ENCODE results near the gene MID1IP1. TPM values are rescaled to one million over a fixed set of nuclear protein-coding genes. Genes with fewer than 3 reads are reported as not detected.

The MID1IP1 gene, protein sequence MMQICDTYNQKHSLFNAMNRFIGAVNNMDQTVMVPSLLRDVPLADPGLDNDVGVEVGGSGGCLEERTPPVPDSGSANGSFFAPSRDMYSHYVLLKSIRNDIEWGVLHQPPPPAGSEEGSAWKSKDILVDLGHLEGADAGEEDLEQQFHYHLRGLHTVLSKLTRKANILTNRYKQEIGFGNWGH
- total RNA-seq (2014; rRNA removed; shearing (Covaris generic)): 46.8 and 46.9 TPM in 2 replicates

DNA sequence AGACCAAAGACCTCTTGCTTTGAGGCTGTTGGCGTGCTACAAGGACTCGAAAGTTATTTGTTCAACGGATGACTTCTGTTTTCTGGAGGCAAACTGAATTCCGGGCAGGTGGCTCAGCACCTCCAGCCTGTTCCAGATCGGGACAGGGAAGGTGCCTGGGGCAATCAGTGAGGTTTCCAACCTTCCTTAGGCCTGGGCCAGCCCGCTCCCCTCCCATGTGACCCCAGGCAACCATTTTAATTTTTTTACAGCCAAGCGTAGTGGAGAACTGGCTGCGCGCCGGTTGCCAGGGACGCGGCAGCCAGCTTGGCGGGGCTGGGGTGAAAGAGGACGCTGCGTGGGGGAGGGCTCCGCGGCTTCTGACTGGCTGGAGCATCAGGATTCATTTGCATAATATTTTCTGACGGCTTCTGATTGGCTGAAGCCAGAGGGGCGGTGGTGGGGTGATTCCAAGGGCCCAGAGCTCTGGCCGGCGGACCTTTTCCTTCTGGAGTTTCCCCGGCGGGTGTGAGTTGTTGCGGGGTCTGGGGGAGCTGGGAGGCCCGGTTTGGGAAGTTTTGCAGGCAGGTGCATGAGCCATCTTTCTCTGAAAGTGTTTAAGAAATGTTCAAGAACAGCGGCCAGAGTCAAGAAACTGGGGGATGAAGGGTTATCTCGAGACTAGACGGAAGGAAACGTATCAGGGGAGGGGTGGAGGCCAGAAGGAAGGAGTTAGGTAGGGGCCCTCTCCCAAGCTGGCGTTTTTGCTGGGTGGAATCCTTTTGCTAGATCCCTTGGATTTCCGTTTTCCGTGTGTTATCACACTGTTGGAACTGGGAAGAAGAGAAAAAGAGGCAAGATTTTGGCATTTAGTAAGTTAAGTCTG is at the start of gene MID1IP1:
Gene MID1IP1 (plus strand): TSS at position 479 of the 865 bp plus-strand sequence. CDS start 3,488 bp downstream, outside the sequence.
- peak within 1 kb of the TSS; percentile 80 for H3K4me3 ChIP-seq

GRCh38 chrX:38754102-38754790 is 47.0 kb upstream of the MID1IP1 start:
- H3K4me3 ChIP-seq: no peak overlapping the region
- H3K9me3 ChIP-seq (replicated peaks): no peaks in the 10 kb centered on the region
- no peaks in the 10 kb centered on the region for H3K27me3 ChIP-seq
- H3K36me3 ChIP-seq: no peaks in the 10 kb centered on the region
- DNase-seq: peak; percentile 15 to 71
- H3K4me1 ChIP-seq: peaks cover 8% of the 10 kb centered on the region; the same call in 1 of the 2 replicates
- peak overlapping the region; percentile 74 for H3K27ac ChIP-seq

More for the DNA sequence above, at the start of gene MID1IP1:
- H3K27ac ChIP-seq: peak within 1 kb of the TSS; percentile 86
- H3K27me3 ChIP-seq: no peaks in the 10 kb centered on the region
- peak; percentile 88 to 90 for DNase-seq
- no peaks in the 10 kb centered on the region for H3K9me3 ChIP-seq (replicated peaks)
- H3K4me1 ChIP-seq: no peaks in the 10 kb centered on the region
- peaks cover 8% of the 10 kb centered on the region for H3K36me3 ChIP-seq

DNA sequence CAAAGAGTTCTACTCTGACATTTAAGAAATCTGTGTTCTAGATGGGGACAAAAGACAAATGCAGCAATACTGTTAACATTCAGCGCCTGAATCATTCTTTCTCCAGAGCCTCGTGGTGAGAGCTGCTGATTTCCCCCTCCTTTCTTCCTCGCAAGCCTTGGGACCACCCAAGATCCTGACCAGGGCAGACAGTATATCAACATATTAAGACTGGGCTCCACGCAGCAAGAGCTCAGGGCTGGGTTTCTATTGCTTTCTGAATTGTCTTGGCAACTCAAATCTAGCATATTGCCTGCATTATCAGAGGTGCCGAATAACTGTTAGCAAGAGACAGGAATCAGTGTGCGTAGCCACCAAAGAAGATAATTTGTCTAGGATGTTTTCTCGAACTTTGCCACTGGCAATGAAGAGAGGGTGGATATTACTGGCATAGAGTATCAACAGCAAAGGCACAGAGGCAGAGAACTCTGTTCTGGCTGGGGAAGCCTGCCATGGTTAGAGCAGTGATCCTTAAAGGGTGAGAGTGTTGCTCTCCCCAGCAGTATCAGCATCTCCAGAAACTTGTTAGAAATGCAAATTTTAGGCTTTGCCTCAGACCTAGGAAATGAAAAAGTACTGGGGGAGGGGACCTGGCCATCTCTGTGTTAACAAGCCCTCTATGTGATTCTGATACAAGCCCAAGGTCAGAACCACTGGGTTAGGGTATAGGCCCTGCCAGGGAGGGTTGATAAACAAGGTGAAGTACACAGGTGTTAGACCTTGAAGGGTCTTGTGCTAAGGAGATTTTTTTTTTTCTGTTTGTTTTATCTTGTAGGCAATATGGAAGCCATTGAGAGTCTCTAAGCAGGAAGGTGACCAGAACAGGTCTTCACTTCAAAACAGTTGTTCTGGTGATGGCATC is 46.2 kb upstream of the MID1IP1 start:
- no peaks in the 10 kb centered on the region for H3K36me3 ChIP-seq
- DNase-seq: peak; percentile 30 to 43
- no peaks in the 10 kb centered on the region for H3K27me3 ChIP-seq
- H3K9me3 ChIP-seq (replicated peaks): no peaks in the 10 kb centered on the region
- H3K4me1 ChIP-seq: peaks cover 8% of the 10 kb centered on the region; the same call in 1 of the 2 replicates
- no peak overlapping the region for H3K4me3 ChIP-seq
- peak overlapping the region; percentile 74 for H3K27ac ChIP-seq

GRCh38 chrX:38760883-38761282 is 40.4 kb upstream of the MID1IP1 start:
- Histone ChIP-seq H3K4me1 (no peaks in the 10 kb centered on the region), H3K27me3 (no peaks in the 10 kb centered on the region), H3K36me3 (no peaks in the 10 kb centered on the region), H3K4me3 (no peak overlapping the region), H3K9me3 (replicated peaks) (no peaks in the 10 kb centered on the region), H3K27ac (no peak overlapping the region)
- DNase-seq: no peak

DNA sequence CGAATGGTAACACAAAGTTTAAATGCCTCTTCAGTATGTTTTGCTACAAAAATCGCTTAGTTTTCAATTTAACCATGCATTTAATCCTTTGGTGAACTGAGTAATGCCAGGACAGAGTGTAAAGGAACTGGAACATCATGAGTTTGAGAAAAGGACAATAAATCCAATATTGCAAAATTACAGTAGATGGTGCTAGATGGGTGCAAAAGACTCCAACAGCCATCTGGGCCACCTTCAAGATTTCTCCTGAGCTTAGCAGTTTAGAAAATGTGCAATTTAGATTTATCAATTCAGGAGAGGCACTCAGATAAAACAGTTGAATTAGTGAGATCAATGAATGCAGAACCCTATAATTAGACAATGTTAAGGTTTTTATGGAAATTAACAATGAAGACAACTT is 33.2 kb upstream of the MID1IP1 start:
- no peaks in the 10 kb centered on the region for H3K4me1 ChIP-seq
- no peak overlapping the region for H3K4me3 ChIP-seq
- no peaks in the 10 kb centered on the region for H3K36me3 ChIP-seq
- H3K9me3 ChIP-seq (replicated peaks): no peaks in the 10 kb centered on the region
- H3K27me3 ChIP-seq: no peaks in the 10 kb centered on the region
- H3K27ac ChIP-seq: no peak overlapping the region
- peak in 1 of 2 experiments; percentile 37 for DNase-seq

GRCh38 chrX:38770152-38770551 is 31.1 kb upstream of the MID1IP1 start:
- H3K4me3 ChIP-seq: no peak overlapping the region
- DNase-seq: no peak
- H3K27me3 ChIP-seq: no peaks in the 10 kb centered on the region

DNA sequence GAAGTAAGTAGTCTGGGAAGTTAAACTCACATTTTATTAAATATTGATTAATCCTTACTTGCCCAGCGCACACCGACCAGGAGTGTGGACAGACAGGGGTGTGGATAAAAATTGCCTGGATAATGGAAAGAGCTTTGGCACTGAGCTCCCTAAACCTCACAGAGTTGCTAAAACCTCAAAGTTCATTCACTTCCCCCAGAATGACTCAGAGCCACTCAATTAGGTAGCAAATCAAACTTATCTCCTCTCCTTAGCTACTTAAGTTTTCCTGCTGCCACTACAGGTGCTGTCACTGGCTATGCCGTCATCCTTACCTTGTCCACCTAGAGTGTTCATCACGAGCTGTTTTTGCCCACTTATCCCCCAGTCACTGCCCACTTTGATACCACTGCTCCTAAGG is 27.0 kb upstream of the MID1IP1 start:
- no peaks in the 10 kb centered on the region for H3K4me1 ChIP-seq
- DNase-seq: no peak
- no peaks in the 10 kb centered on the region for H3K27me3 ChIP-seq
- no peak overlapping the region for H3K4me3 ChIP-seq
- H3K9me3 ChIP-seq (replicated peaks): no peaks in the 10 kb centered on the region
- H3K27ac ChIP-seq: no peak overlapping the region
- no peaks in the 10 kb centered on the region for H3K36me3 ChIP-seq

More at GRCh38 chrX:38770152-38770551, 31.1 kb upstream of the MID1IP1 start:
- no peaks in the 10 kb centered on the region for H3K4me1 ChIP-seq
- no peak overlapping the region for H3K27ac ChIP-seq
- no peaks in the 10 kb centered on the region for H3K36me3 ChIP-seq
- H3K9me3 ChIP-seq (replicated peaks): no peaks in the 10 kb centered on the region

GRCh38 chrX:38796946-38797345 is 4.3 kb upstream of the MID1IP1 start:
- Histone ChIP-seq H3K27ac (no peak overlapping the region), H3K9me3 (replicated peaks) (no peaks in the 10 kb centered on the region), H3K36me3 (no peaks in the 10 kb centered on the region), H3K4me3 (no peak overlapping the region), H3K27me3 (no peaks in the 10 kb centered on the region), H3K4me1 (no peaks in the 10 kb centered on the region)
- DNase-seq: no peak

DNA sequence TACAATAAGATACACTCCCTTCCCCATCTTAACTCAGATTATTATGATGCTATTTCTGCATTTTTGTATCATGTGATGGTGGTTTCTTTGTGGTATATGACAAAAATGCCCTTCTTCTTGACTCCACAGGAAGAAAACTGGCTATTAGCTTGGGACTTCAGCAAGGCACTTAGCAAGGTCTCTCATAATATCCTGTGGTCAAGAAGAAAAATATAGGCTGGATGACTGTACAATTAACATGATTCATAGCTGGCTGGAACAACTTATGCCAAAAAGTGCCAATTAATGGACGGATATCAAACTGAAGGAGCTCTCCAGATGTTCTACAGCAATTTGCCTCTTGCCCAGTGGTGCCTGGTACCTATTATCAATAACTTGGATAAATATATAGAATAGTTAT is 2.3 kb upstream of the MID1IP1 start:
- DNase-seq: no peak
- Histone ChIP-seq H3K4me1 (no peaks in the 10 kb centered on the region), H3K27ac (no peak overlapping the region), H3K9me3 (replicated peaks) (no peaks in the 10 kb centered on the region), H3K36me3 (no peaks in the 10 kb centered on the region), H3K4me3 (no peak overlapping the region), H3K27me3 (no peaks in the 10 kb centered on the region)

- H3K9me3 ChIP-seq (replicated peaks): no peaks in the 10 kb centered on the region
- no peak overlapping the region for H3K27ac ChIP-seq
- no peaks in the 10 kb centered on the region for H3K27me3 ChIP-seq
- H3K4me1 ChIP-seq: no peaks in the 10 kb centered on the region
- no peak for DNase-seq
- no peak overlapping the region for H3K4me3 ChIP-seq
- H3K36me3 ChIP-seq: peaks cover 4% of the 10 kb centered on the region; the same call in 1 of the 2 replicates
Observed at GRCh38 chrX:38799995-38800580, 1.2 kb upstream of the MID1IP1 start.

DNA sequence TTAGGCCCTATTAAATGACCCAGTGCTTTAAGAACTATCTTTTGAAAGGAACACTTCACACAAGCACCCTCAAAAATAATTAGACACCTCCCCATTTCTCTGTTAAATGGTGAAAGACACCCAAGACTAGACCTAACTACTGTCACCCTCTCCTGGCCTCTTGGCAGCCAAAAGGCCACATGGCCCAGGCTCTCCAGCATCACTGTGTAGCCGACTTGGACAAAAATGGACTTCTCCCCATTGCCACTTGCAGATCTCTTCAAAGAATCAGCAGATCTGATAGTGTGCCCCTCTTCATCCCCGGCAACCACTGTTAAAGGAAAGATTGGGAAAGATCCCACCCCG is 2.0 kb downstream of the MID1IP1 start:
- Histone ChIP-seq H3K4me1 (no peaks in the 10 kb centered on the region), H3K4me3 (peak overlapping the region; percentile 80), H3K27ac (peak overlapping the region; percentile 86), H3K27me3 (no peaks in the 10 kb centered on the region), H3K9me3 (replicated peaks) (no peaks in the 10 kb centered on the region), H3K36me3 (peaks cover 11% of the 10 kb centered on the region)
- DNase-seq: no peak

GRCh38 chrX:38803588-38804431 is 2.6 kb downstream of the MID1IP1 start:
- H3K27me3 ChIP-seq: no peaks in the 10 kb centered on the region
- H3K4me3 ChIP-seq: peak overlapping the region; percentile 80
- no peaks in the 10 kb centered on the region for H3K9me3 ChIP-seq (replicated peaks)
- H3K4me1 ChIP-seq: no peaks in the 10 kb centered on the region
- peak; percentile 81 to 87 for DNase-seq
- H3K36me3 ChIP-seq: peaks cover 11% of the 10 kb centered on the region
- peak overlapping the region; percentile 86 for H3K27ac ChIP-seq

DNA sequence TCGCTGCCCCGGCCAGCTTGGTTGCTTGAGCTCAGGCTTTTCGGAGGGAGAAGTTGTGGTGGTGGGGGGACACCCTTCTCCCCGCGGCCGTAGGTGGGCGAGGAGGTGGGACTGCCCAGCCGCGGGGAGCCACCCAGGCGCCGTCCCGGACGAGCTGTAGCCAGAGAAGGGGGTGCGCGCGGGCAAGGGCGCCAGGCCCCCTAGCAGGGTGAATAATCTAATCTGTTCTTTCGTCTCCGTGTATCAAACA is 3.1 kb downstream of the MID1IP1 start:
- H3K9me3 ChIP-seq (replicated peaks): no peaks in the 10 kb centered on the region
- H3K36me3 ChIP-seq: peaks cover 11% of the 10 kb centered on the region
- peak overlapping the region; percentile 80 for H3K4me3 ChIP-seq
- H3K27ac ChIP-seq: peak overlapping the region; percentile 86
- no peak for DNase-seq
- no peaks in the 10 kb centered on the region for H3K27me3 ChIP-seq
- no peaks in the 10 kb centered on the region for H3K4me1 ChIP-seq

Measured in SJCRH30 (cell line).